Motor neuron (in vitro differentiated cells): Measurements from ENCODE around the gene NOB1. TPM values are rescaled to one million over a fixed set of nuclear protein-coding genes. Genes with fewer than 3 reads are reported as not detected.

Experiments used
- total RNA-seq, 8 experiments: library from RNA; unstranded; fragments of 300-600 nt; gene quantifications; 2 replicates each; pipeline versions ENCODE4 v1.2.3 to v1.2.4, GENCODE V29; 2022

Gene NOB1
- total RNA-seq, 8 experiments from 2014 or later, result 15.5 to 88.8 (median 35.1) TPM

Other genes starting within 250 kb of the NOB1 start
- gene NFAT5, start 189.0 kb downstream of the NOB1 start, total RNA-seq, result 10 to 100 TPM in 6 of 8 experiments, 1 to 10 TPM in 2; 8.1 to 68.6 (median 19.1) TPM
- gene NQO1, start 28.4 kb downstream of the NOB1 start, total RNA-seq, result 100 to 1,000 TPM in 2 of 8 experiments, 10 to 100 TPM in 2, 1 to 10 TPM in 4; 4.1 to 120 (median 32.6) TPM
- 10 to 100 TPM; 10.7 to 28.6 (median 16.0) TPM for gene WWP2, start 7.4 kb upstream of the NOB1 start, total RNA-seq
- gene CLEC18A, start 196.4 kb upstream of the NOB1 start, total RNA-seq, result 1 to 10 TPM in 5 of 8 experiments, under 1 TPM in 3; 0.71 to 4.8 (median 1.5) TPM